HepG2 (cell line): ENCODE data around the gene CFAP97. TPM values are rescaled to one million over a fixed set of nuclear protein-coding genes. Genes with fewer than 3 reads are reported as not detected.

Experiments
- ATAC-seq: fragments of 200-7000 bp; cut with Tn5 transposase; 3 replicates; pipeline ENCODE4 v1.9.1; 2020; ENCODE audit warnings: mild to moderate bottlenecking, moderate library complexity
- BruUV-seq: library from RNA; stranded (reverse); fragments of 400-500 nt; replicated peaks from 2 replicates; lab custom pipeline; 2021; lab: Mats Ljungman, UMichigan
- CTCF ChIA-PET: fragments of 300-600 bp; formaldehyde crosslinking; extraction: SDS; loops from one replicate; lab custom pipeline; 2021; ENCODE audit warnings: low total read pairs, inconsistent platforms, low intra/inter-chr PET ratio; lab: Yijun Ruan, JAX
- POLR2A ChIA-PET: fragments of 350-600 bp; sonication (Branson Sonifier 250); formaldehyde crosslinking; loops from one replicate; lab custom pipeline; 2020; ENCODE audit warnings: antibody characterized with exemption, inconsistent platforms; lab: Yijun Ruan, JAX
- DNase-seq: peaks from one replicate; pipeline ENCODE4 v3.0.0-alpha.2; 2015; ENCODE audit warnings: low spot score
- FAIRE-seq: peaks from 3 replicates; lab custom pipeline; 2011; peaks lifted over from hg19 to GRCh38; lab: Jason Lieb, UNC
- H2AFZ ChIP-seq: one replicate; pipeline ENCODE4 v1.6.1; 2011; ENCODE audit warnings: low read length, inconsistent platforms
- H3K27ac ChIP-seq: fragments of 300-600 bp; 3 replicates; pipeline ENCODE4 v1.8.0; 2011; ENCODE audit warnings: mixed run types, mild to moderate bottlenecking, mixed read lengths, low read length, inconsistent platforms; ENCODE audit not compliant: insufficient read depth; ENCODE audit errors: extremely low read length
- H3K27me3 ChIP-seq, 2 experiments: fragments of 200-600 bp in 1 of 2; 2 replicates in 1 of 2; 3 replicates in 1 of 2; pipeline versions ENCODE4 v1.6.0 to v1.8.0; 2011; ENCODE audit warnings: low read length in 2 of 2, mild to moderate bottlenecking in 2 of 2, moderate library complexity in 2 of 2, inconsistent platforms in 1 of 2; ENCODE audit not compliant: insufficient read depth in 2 of 2, control insufficient read depth in 1 of 2
- H3K36me3 ChIP-seq, 2 experiments: fragments of 200-600 bp in 1 of 2; replicated peaks in 1 of 2; 2 replicates in 1 of 2; 3 replicates in 1 of 2; pipeline versions ENCODE4 v1.5.1 to v1.8.0; 2011; ENCODE audit warnings: low read length in 2 of 2, inconsistent platforms in 1 of 2; ENCODE audit not compliant: insufficient read depth in 2 of 2, control insufficient read depth in 1 of 2
- H3K4me1 ChIP-seq: 2 replicates; pipeline ENCODE4 v1.5.1; 2012; ENCODE audit warnings: low read length, inconsistent platforms; ENCODE audit not compliant: insufficient read depth
- H3K4me2 ChIP-seq: 2 replicates; pipeline ENCODE4 v1.6.0; 2011; ENCODE audit warnings: low read depth, low read length, inconsistent platforms
- H3K4me3 ChIP-seq, 3 experiments: fragments of 200-600 bp in 1 of 3; sonication (generic), shearing (Covaris generic) in 1 of 3; replicated peaks in 1 of 3; 2 replicates each; pipeline ENCODE4 v1.5.1; 2011 to 2016; ENCODE audit warnings: low read length in 3 of 3, inconsistent platforms in 2 of 3, low read depth in 2 of 3, mild to moderate bottlenecking in 2 of 3, control low read depth in 1 of 3, mixed read lengths in 1 of 3; ENCODE audit not compliant: insufficient read depth in 1 of 3
- H3K79me2 ChIP-seq: one replicate; pipeline ENCODE4 v1.6.1; 2011; ENCODE audit warnings: low read length, inconsistent platforms; ENCODE audit not compliant: insufficient read depth
- H3K9ac ChIP-seq: 2 replicates; pipeline ENCODE4 v1.6.0; 2011; ENCODE audit warnings: mild to moderate bottlenecking, low read depth, low read length, inconsistent platforms; ENCODE audit not compliant: insufficient read depth
- H3K9me3 ChIP-seq: 2 replicates; pipeline ENCODE4 v1.5.1; 2012; ENCODE audit warnings: mild to moderate bottlenecking, low read length
- H4K20me1 ChIP-seq: 2 replicates; pipeline ENCODE4 v1.6.0; 2011; ENCODE audit warnings: inconsistent platforms, mild to moderate bottlenecking, low read length, moderate library complexity; ENCODE audit not compliant: insufficient read depth
- CHCHD3 ChIP-seq: sonication (generic); formaldehyde crosslinking; IDR thresholded peaks from 2 replicates; pipeline ENCODE4 v1.8.0; 2022; ENCODE audit warnings: mild to moderate bottlenecking, missing genetic modification reagents, moderate library complexity
- KLF16 ChIP-seq, 2 experiments: sonication (generic) in 1 of 2; formaldehyde crosslinking in 1 of 2; IDR thresholded peaks; 2 replicates each; pipeline versions ENCODE4 v1.6.1 to v1.8.0; 2016 to 2023; ENCODE audit warnings: missing genetic modification reagents in 2 of 2, missing compliant biosample characterization in 1 of 2
- KLF9 ChIP-seq: IDR thresholded peaks from 2 replicates; pipeline ENCODE4 v1.6.1; 2016; ENCODE audit warnings: low read depth
- MAFF ChIP-seq: IDR thresholded peaks from 2 replicates; pipeline ENCODE4 v1.6.1; 2011; ENCODE audit warnings: low read depth, low read length, improper control_type of control experiment
- MNT ChIP-seq: fragments of 450-650 bp; IDR thresholded peaks from 2 replicates; pipeline ENCODE4 v1.6.1; 2016
- POGK ChIP-seq: sonication (generic); formaldehyde crosslinking; conservative IDR thresholded peaks from 2 replicates; pipeline ENCODE4 v1.8.0; 2022; ENCODE audit warnings: mild to moderate bottlenecking, moderate library complexity, missing genetic modification reagents
- PPARG ChIP-seq: conservative IDR thresholded peaks from 2 replicates; pipeline ENCODE4 v1.6.1; 2016; ENCODE audit warnings: missing biosample characterization, missing genetic modification reagents
- RBFOX2 ChIP-seq: fragments of 200-400 bp; formaldehyde crosslinking; IDR thresholded peaks from 2 replicates; pipeline ENCODE4 v1.6.1; 2017; ENCODE audit warnings: low read depth, mild to moderate bottlenecking, low read length
- RFX5 ChIP-seq: IDR thresholded peaks from 2 replicates; pipeline ENCODE4 v1.6.1; 2011; ENCODE audit warnings: low read depth, low read length, improper control_type of control experiment
- SMAD9 ChIP-seq: sonication (generic); formaldehyde crosslinking; IDR thresholded peaks from 2 replicates; pipeline ENCODE4 v1.5.1; 2020; ENCODE audit warnings: mild to moderate bottlenecking, missing genetic modification reagents
- SRSF9 ChIP-seq: fragments of 200-400 bp; formaldehyde crosslinking; IDR thresholded peaks from 2 replicates; pipeline ENCODE4 v1.6.1; 2018; ENCODE audit warnings: borderline replicate concordance, mild to moderate bottlenecking, low read depth, low read length; ENCODE audit not compliant: insufficient read depth, poor library complexity, severe bottlenecking
- TAF1 ChIP-seq: sonication (generic); formaldehyde crosslinking; IDR thresholded peaks from 2 replicates; pipeline ENCODE4 v1.4.0; 2020; ENCODE audit warnings: missing genetic modification reagents
- ZFX ChIP-seq: sonication (generic); formaldehyde crosslinking; IDR thresholded peaks from 2 replicates; pipeline ENCODE4 v1.4.0; 2020; ENCODE audit warnings: mild to moderate bottlenecking, low read depth, missing genetic modification reagents, moderate library complexity
- ZMYM2 ChIP-seq: sonication (generic); formaldehyde crosslinking; IDR thresholded peaks from 2 replicates; pipeline ENCODE4 v1.8.0; 2022; ENCODE audit warnings: mild to moderate bottlenecking, missing genetic modification reagents
- ZNF512 ChIP-seq: sonication (generic); formaldehyde crosslinking; IDR thresholded peaks from 2 replicates; pipeline ENCODE4 v1.4.0; 2020; ENCODE audit warnings: mild to moderate bottlenecking, missing genetic modification reagents
- ZNF557 ChIP-seq: sonication (generic); formaldehyde crosslinking; IDR thresholded peaks from 2 replicates; pipeline ENCODE4 v1.4.0; 2020; ENCODE audit warnings: missing genetic modification reagents
- ZNF816 ChIP-seq: sonication (generic); formaldehyde crosslinking; IDR thresholded peaks from 2 replicates; pipeline ENCODE4 v1.8.0; 2022; ENCODE audit warnings: missing genetic modification reagents, mild to moderate bottlenecking, borderline replicate concordance
- WGBS: methylation state at CpG from one replicate; pipeline ENCODE4 v1.1.6; 2017; ENCODE audit warnings: low lambda C conversion rate; 5-methylcytosine and 5-hydroxymethylcytosine counted together
- in situ Hi-C: cut with HindIII; loops from 2 replicates; pipeline ENCODE4 v1.10.0; 2017; ENCODE audit warnings: low pct_unique_long_range_greater_than_20kb; ENCODE audit not compliant: extremely low pct_ligation_motif_present
- intact Hi-C: fragments of 100-400 bp; cut with micrococcal nuclease; formaldehyde crosslinking; loops from one replicate; pipeline ENCODE4 v1.10.0; 2022; ENCODE audit not compliant: unreplicated experiment
- polyA plus RNA-seq, 8 experiments: library from polyadenylated mRNA; depleted of rRNA in 3 of 8; stranded (reverse) in 7 of 8; unstranded in 1 of 8; fragments of >200 nt; fragmentation: Illumina TruSeq in 4 of 8; extraction: Trizol in 4 of 8; gene quantifications; 2 replicates each; pipeline versions ENCODE4 v1.2.1 to v1.2.3, GENCODE V29; 2011 to 2016; ENCODE audit warnings: low read depth in 4 of 8, missing spikeins in 1 of 8, mixed read lengths in 1 of 8; ENCODE audit not compliant: insufficient read depth in 1 of 8
- total RNA-seq, 5 experiments: library from RNA; depleted of rRNA; stranded (reverse); fragments of >200 nt; fragmentation: Illumina TruSeq; extraction: Trizol; gene quantifications; 2 replicates each; pipeline ENCODE4 v1.2.3, GENCODE V29; 2016; ENCODE audit warnings: low read depth in 1 of 5

CFAP97 gene
- total and polyA plus RNA-seq, 2 of the 13 experiments (the other 11 are each of a cell fraction or from before 2014, with no cell fraction given): 32.1 to 44.4 TPM

- TF ChIP-seq ZFX (CRISPR knock-in tag) (no peak), ZNF557 (CRISPR knock-in tag) (no peak), PPARG (CRISPR knock-in tag) (no peak), MAFF (0 out of 2 replicates have a peak, but pooled peaks have one; percentile 8), ZNF512 (CRISPR knock-in tag) (no peak), KLF16 (CRISPR knock-in tag; IDR thresholded peaks at IDR 0.05) (peak in 1 of 2 experiments; percentile 52; a peak in 1 of 4 replicates), ZNF816 (CRISPR knock-in tag) (no peak)
- TF ChIP-seq, all 625 proteins: peak for 10
Measured at GRCh38 chr4:185183622-185184281, 20.0 kb downstream of the CFAP97 start (continued).

GRCh38 chr4:185182239-185182638, 21.6 kb downstream of the CFAP97 start:
- H3K36me3 ChIP-seq: peaks cover 5 to 25% of the 10 kb centered on the region in 2 experiments
- no peak overlapping the region for H3K4me3 ChIP-seq
- no peak overlapping the region for H3K27ac ChIP-seq
- H3K79me2 ChIP-seq: peaks cover 59% of the 10 kb centered on the region
- no peaks in the 10 kb centered on the region; a peak in 1 of 5 replicates for H3K27me3 ChIP-seq
- peaks cover 24% of the 10 kb centered on the region for H4K20me1 ChIP-seq
- H3K9me3 ChIP-seq: no peaks in the 10 kb centered on the region
- no peak overlapping the region for H3K9ac ChIP-seq
- no peaks in the 10 kb centered on the region; the same call in 1 of the 2 replicates for H3K4me1 ChIP-seq
- BruUV-seq: no TSS peak
- FAIRE-seq: no peak
- WGBS: 88% methylated on average over 2 of the region's 2 CpGs
- POLR2A ChIA-PET: no interaction called here
- intact Hi-C loops: no loop called here
- DNase-seq: no peak
- no peak overlapping the region for H3K4me2 ChIP-seq
- H2AFZ ChIP-seq: no peak overlapping the region
- CTCF ChIA-PET: no interaction called here
- in situ Hi-C loops: no loop called here
- ATAC-seq: no peak
- TF ChIP-seq RBFOX2 (no peak), RFX5 (no peak), TAF1 (CRISPR knock-in tag) (no peak), MNT (no peak), CHCHD3 (CRISPR knock-in tag) (no peak), KLF9 (CRISPR knock-in tag) (no peak), SMAD9 (CRISPR knock-in tag) (no peak), SRSF9 (no peak), POGK (CRISPR knock-in tag) (no peak), ZMYM2 (CRISPR knock-in tag) (no peak)
